ENCODE results near the gene PCDHGA6. TPM values are rescaled to one million over a fixed set of nuclear protein-coding genes. Genes with fewer than 3 reads are reported as not detected.
"Not testable (repeated sequence)": the region's sequence is repeated elsewhere in the genome, so short reads cannot be mapped to it uniquely, and the experiment has no call there.

PCDHGA6 gene
- total RNA-seq, 3 donors from 2014 or later: 1.6 to 6.7 (median 1.9) TPM

- intact Hi-C loops (cut with DNase I, micrococcal nuclease): no loop called here
- ATAC-seq (no peak), DNase-seq (no peak)
- no peak for TF ChIP-seq CTCF (IDR thresholded peaks at IDR 0.05)
- H3K36me3 ChIP-seq (ENCODE audit: low read depth): no peaks in the 10 kb centered on the region
- peaks cover 74% of the 10 kb centered on the region for H3K9me3 ChIP-seq
- H3K4me1 ChIP-seq (ENCODE audit: low read depth): no peaks in the 10 kb centered on the region
- no peak overlapping the region for H3K4me3 ChIP-seq
These were observed 28.4 kb upstream of the PCDHGA6 start for GRCh38 chr5:141345327-141345726.

- intact Hi-C loops (cut with DNase I, micrococcal nuclease); H3K36me3 ChIP-seq (ENCODE audit: low read depth); ATAC-seq; DNase-seq; H3K4me3 ChIP-seq; H3K4me1 ChIP-seq (ENCODE audit: low read depth): not testable (repeated sequence)
- H3K9me3 ChIP-seq: peaks cover 70% of the 10 kb centered on the region
These were observed 27.7 kb upstream of the PCDHGA6 start for GRCh38 chr5:141346017-141346416.

- Histone ChIP-seq H3K4me1 (ENCODE audit: low read depth) (no peaks in the 10 kb centered on the region), H3K4me3 (no peak within 1 kb of the TSS), H3K9me3 (peaks cover 50% of the 10 kb centered on the region), H3K36me3 (ENCODE audit: low read depth) (no peaks in the 10 kb centered on the region)
- no peak for TF ChIP-seq CTCF (IDR thresholded peaks at IDR 0.05)
- DNase-seq: peak in 2 of 3 donors; percentile 27 to 42
- intact Hi-C loops (cut with DNase I, micrococcal nuclease): no loop called here
- ATAC-seq: peak; percentile 50
These were observed 23.6 kb upstream of the PCDHGA6 start, which contains the start of gene PCDHGB1 for GRCh38 chr5:141349917-141350619. Gene PCDHGB1 (plus strand): TSS chr5:141350099. CDS start chr5:141350261, 162 bp downstream.

- no peak for ATAC-seq
- DNase-seq: no peak
- Histone ChIP-seq H3K36me3 (ENCODE audit: low read depth) (no peaks in the 10 kb centered on the region), H3K4me1 (ENCODE audit: low read depth) (no peaks in the 10 kb centered on the region), H3K9me3 (peaks cover 46% of the 10 kb centered on the region), H3K4me3 (no peak overlapping the region)
- TF ChIP-seq CTCF (IDR thresholded peaks at IDR 0.05): no peak
- intact Hi-C loops (cut with DNase I, micrococcal nuclease): no loop called here
These were observed 22.1 kb upstream of the PCDHGA6 start for GRCh38 chr5:141351591-141351990.

- H3K4me1 ChIP-seq (ENCODE audit: low read depth): no peaks in the 10 kb centered on the region
- no peak within 1 kb of the TSS for H3K4me3 ChIP-seq
- peaks cover 41% of the 10 kb centered on the region for H3K9me3 ChIP-seq
- H3K36me3 ChIP-seq (ENCODE audit: low read depth): no peaks in the 10 kb centered on the region
- intact Hi-C loops (cut with DNase I, micrococcal nuclease): no loop called here
- ATAC-seq: no peak
- DNase-seq: no peak
- TF ChIP-seq CTCF (IDR thresholded peaks at IDR 0.05): no peak
These were observed 18.7 kb upstream of the PCDHGA6 start, which contains the start of gene PCDHGA4 for GRCh38 chr5:141354900-141355469. Gene PCDHGA4 (plus strand): TSS chr5:141355021. CDS start chr5:141355108, 87 bp downstream.

- no peak overlapping the region for H3K4me3 ChIP-seq
- no peaks in the 10 kb centered on the region for H3K4me1 ChIP-seq (ENCODE audit: low read depth)
These were observed 18.1 kb upstream of the PCDHGA6 start for GRCh38 chr5:141355641-141356040.

More at GRCh38 chr5:141355641-141356040, 18.1 kb upstream of the PCDHGA6 start:
- no peak for TF ChIP-seq CTCF (IDR thresholded peaks at IDR 0.05)
- Histone ChIP-seq H3K9me3 (peaks cover 42% of the 10 kb centered on the region), H3K36me3 (ENCODE audit: low read depth) (no peaks in the 10 kb centered on the region)
- intact Hi-C loops (cut with DNase I, micrococcal nuclease): no loop called here
- DNase-seq (no peak), ATAC-seq (no peak)

Data from mucosa of descending colon (tissue), 3 donors.